OCI-LY3 (cell line): ENCODE measurements around the gene UTP20.

Experiments
- H2AFZ ChIP-seq: fragments of 200-600, 300-600 bp; shearing (Covaris generic); 2 replicates; pipeline ENCODE4 v1.6.0; 2014; ENCODE audit warnings: antibody characterized with exemption, low read depth, low read length
- H3K27ac ChIP-seq: fragments of 200-600, 300-600 bp; sonication (generic); 2 replicates; pipeline ENCODE4 v1.5.1; 2014; ENCODE audit warnings: mild to moderate bottlenecking, low read length, moderate library complexity, mixed read lengths
- H3K27me3 ChIP-seq: fragments of 200-600, 300-600 bp; sonication (generic); 2 replicates; pipeline ENCODE4 v1.6.1; 2014; ENCODE audit warnings: low read depth, low read length, mixed read lengths
- H3K36me3 ChIP-seq: fragments of 200-600, 300-600 bp; sonication (generic); replicated peaks from 2 replicates; pipeline ENCODE3; 2014; ENCODE audit warnings: low read depth, low read length, mixed read lengths
- H3K4me1 ChIP-seq: fragments of 300-600, 200-600 bp; sonication (generic); 2 replicates; pipeline ENCODE4 v1.6.1; 2014; ENCODE audit warnings: low read length, mixed read lengths
- H3K4me2 ChIP-seq: fragments of 200-600, 300-600 bp; sonication (generic); 2 replicates; pipeline ENCODE4 v1.6.1; 2014; ENCODE audit warnings: low read length, mixed read lengths
- H3K4me3 ChIP-seq: fragments of 300-600, 200-600 bp; sonication (generic); 2 replicates; pipeline ENCODE4 v1.5.1; 2014; ENCODE audit warnings: antibody characterized with exemption, mild to moderate bottlenecking, low read length, moderate library complexity
- H3K79me2 ChIP-seq: fragments of 300-600, 200-600 bp; shearing (Covaris generic); 2 replicates; pipeline ENCODE4 v1.6.1; 2014; ENCODE audit warnings: mild to moderate bottlenecking, low read length, mixed read lengths
- H3K9ac ChIP-seq: fragments of 300-600, 200-600 bp; shearing (Covaris generic); 2 replicates; pipeline ENCODE4 v1.6.0; 2014; ENCODE audit warnings: mild to moderate bottlenecking, low read length, moderate library complexity
- H3K9me3 ChIP-seq: fragments of 200-600, 300-600 bp; shearing (Covaris generic); 2 replicates; pipeline ENCODE4 v1.6.1; 2014; ENCODE audit warnings: low read length, mixed read lengths; ENCODE audit not compliant: insufficient read depth
- H4K20me1 ChIP-seq: fragments of 200-600, 300-600 bp; sonication (generic); 2 replicates; pipeline ENCODE4 v1.6.1; 2016; ENCODE audit warnings: low read length, mixed read lengths; ENCODE audit not compliant: insufficient read depth
- CTCF ChIP-seq: fragments of 200-600, 300-600 bp; sonication (generic); IDR thresholded peaks from 2 replicates; pipeline ENCODE4 v1.5.1; 2014; ENCODE audit warnings: antibody characterized with exemption, low read length, low read depth
- EZH2phosphoT487 ChIP-seq: fragments of 200-600 bp; shearing (Covaris generic); IDR thresholded peaks from 2 replicates; pipeline ENCODE4 v1.6.1; 2018; ENCODE audit warnings: antibody characterized with exemption, mixed run types, low read depth

Gene UTP20

DNA sequence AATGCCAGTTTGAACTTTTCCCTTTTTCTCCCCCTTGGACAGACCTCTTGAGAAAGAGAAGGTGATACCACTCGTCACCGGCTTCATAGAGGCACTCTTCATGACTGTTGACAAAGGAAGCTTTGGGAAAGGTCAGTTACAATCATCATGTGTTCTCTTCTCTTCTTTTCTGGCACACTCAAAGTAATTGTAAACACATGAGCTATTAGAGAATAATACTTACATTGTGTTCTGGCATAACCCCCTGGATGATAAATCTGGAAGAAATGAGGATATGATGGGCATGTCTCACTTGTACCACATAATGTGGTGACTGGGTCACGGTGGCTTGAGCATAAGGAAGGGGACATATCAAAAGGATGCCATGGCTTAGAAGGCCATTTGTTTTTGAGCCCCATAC, 20.0 kb downstream of the UTP20 start:
- TF ChIP-seq EZH2phosphoT487 (no peak), CTCF (no peak)
- no peaks in the 10 kb centered on the region for H3K9me3 ChIP-seq
- no peak overlapping the region for H3K4me2 ChIP-seq
- peaks cover 9% of the 10 kb centered on the region for H3K4me1 ChIP-seq
- peaks cover 39% of the 10 kb centered on the region for H3K36me3 ChIP-seq
- no peaks in the 10 kb centered on the region for H3K79me2 ChIP-seq
- no peak overlapping the region for H3K4me3 ChIP-seq
- H2AFZ ChIP-seq = no peak overlapping the region
- H3K27ac ChIP-seq = no peak overlapping the region
- H4K20me1 ChIP-seq = no peaks in the 10 kb centered on the region
- no peak overlapping the region for H3K9ac ChIP-seq
- H3K27me3 ChIP-seq = no peaks in the 10 kb centered on the region

GRCh38 chr12:101302741-101303140, 22.8 kb downstream of the UTP20 start:
- no peak overlapping the region for H2AFZ ChIP-seq

GRCh38 chr12:101305226-101305779, 25.4 kb downstream of the UTP20 start:
- Histone ChIP-seq H3K4me1 (no peaks in the 10 kb centered on the region), H3K27me3 (no peaks in the 10 kb centered on the region), H2AFZ (no peak overlapping the region), H3K79me2 (no peaks in the 10 kb centered on the region), H3K9me3 (no peaks in the 10 kb centered on the region), H3K4me2 (no peak overlapping the region), H3K36me3 (peaks cover 24% of the 10 kb centered on the region), H3K27ac (no peak overlapping the region), H3K9ac (no peak overlapping the region), H4K20me1 (no peaks in the 10 kb centered on the region), H3K4me3 (no peak overlapping the region)
- TF ChIP-seq EZH2phosphoT487 = no peak
- no peak for TF ChIP-seq CTCF

More at GRCh38 chr12:101302741-101303140, 22.8 kb downstream of the UTP20 start:
- no peaks in the 10 kb centered on the region for H4K20me1 ChIP-seq
- H3K79me2 ChIP-seq = no peaks in the 10 kb centered on the region
- no peak overlapping the region for H3K4me2 ChIP-seq
- no peak overlapping the region for H3K27ac ChIP-seq
- H3K27me3 ChIP-seq = no peaks in the 10 kb centered on the region
- peaks cover 9% of the 10 kb centered on the region for H3K4me1 ChIP-seq
- no peak overlapping the region for H3K4me3 ChIP-seq
- H3K9ac ChIP-seq = no peak overlapping the region
- H3K9me3 ChIP-seq = no peaks in the 10 kb centered on the region
- peaks cover 40% of the 10 kb centered on the region for H3K36me3 ChIP-seq
- no peak for TF ChIP-seq EZH2phosphoT487
- no peak for TF ChIP-seq CTCF

GRCh38 chr12:101305794-101306193, 25.9 kb downstream of the UTP20 start:
- Histone ChIP-seq H2AFZ (no peak overlapping the region), H3K4me3 (no peak overlapping the region), H4K20me1 (no peaks in the 10 kb centered on the region), H3K79me2 (no peaks in the 10 kb centered on the region), H3K9ac (no peak overlapping the region), H3K4me2 (no peak overlapping the region), H3K27ac (no peak overlapping the region), H3K27me3 (no peaks in the 10 kb centered on the region), H3K36me3 (peaks cover 21% of the 10 kb centered on the region), H3K4me1 (no peaks in the 10 kb centered on the region), H3K9me3 (no peaks in the 10 kb centered on the region)
- no peak for TF ChIP-seq CTCF
- TF ChIP-seq EZH2phosphoT487 = no peak
